K562 (cell line): ENCODE results near the gene EHMT2. TPM values are rescaled to one million over a fixed set of nuclear protein-coding genes. Genes with fewer than 3 reads are reported as not detected.

Experiments
- BCOR ChIP-seq: fragments of 450-650 bp; IDR thresholded peaks from 2 replicates; pipeline ENCODE4 v1.6.1; 2016
- CTBP1 ChIP-seq: fragments of 450-650 bp; IDR thresholded peaks from 2 replicates; pipeline ENCODE4 v1.6.1; 2016; ENCODE audit warnings: borderline replicate concordance
- EP400 ChIP-seq: fragments of 450-650 bp; IDR thresholded peaks from 2 replicates; pipeline ENCODE4 v1.6.1; 2017; ENCODE audit warnings: antibody characterized with exemption, mild to moderate bottlenecking, moderate library complexity
- ETS2 ChIP-seq: IDR thresholded peaks from 2 replicates; pipeline ENCODE4 v1.6.1; 2016; ENCODE audit warnings: borderline replicate concordance, missing genetic modification characterization, mild to moderate bottlenecking, moderate library complexity, missing compliant biosample characterization; ENCODE audit not compliant: poor library complexity, severe bottlenecking
- ETV6 ChIP-seq, 3 experiments: fragments of 150-350 bp in 1 of 3; sonication (generic) in 1 of 3; formaldehyde crosslinking in 1 of 3; IDR thresholded peaks; 2 replicates each; pipeline versions ENCODE4 v1.6.1 to v1.8.0; 2014 to 2022; ENCODE audit warnings: borderline replicate concordance in 2 of 3, low read depth in 2 of 3, antibody characterized with exemption in 1 of 3, low read length in 1 of 3, mild to moderate bottlenecking in 1 of 3, missing genetic modification reagents in 1 of 3
- GTF2F1 ChIP-seq: IDR thresholded peaks from 2 replicates; pipeline ENCODE4 v1.6.1; 2011; ENCODE audit warnings: low read depth, low read length, improper control_type of control experiment
- HNRNPH1 ChIP-seq: fragments of 200-400 bp; formaldehyde crosslinking; optimal IDR thresholded peaks from 2 replicates; pipeline ENCODE3; 2017; ENCODE audit warnings: low read depth, mild to moderate bottlenecking, low read length, moderate library complexity
- NONO ChIP-seq, 2 experiments: fragments of 200-400 bp in 1 of 2; fragments of 450-650 bp in 1 of 2; formaldehyde crosslinking in 1 of 2; IDR thresholded peaks; 2 replicates each; pipeline ENCODE4 v1.6.1; 2017; ENCODE audit warnings: low read depth in 2 of 2, mild to moderate bottlenecking in 2 of 2, moderate library complexity in 2 of 2, low read length in 1 of 2
- ZEB2 ChIP-seq: fragments of 450-650 bp; IDR thresholded peaks from 2 replicates; pipeline ENCODE4 v1.6.1; 2016
- ZNF445 ChIP-seq: fragments of 250-450 bp; sonication (Bioruptor Pico); IDR thresholded peaks from 2 replicates; pipeline ENCODE4 v1.4.0; 2020; ENCODE audit warnings: low read depth, mild to moderate bottlenecking, moderate library complexity
- ZNF778 ChIP-seq: fragments of 450-650 bp; formaldehyde crosslinking; IDR thresholded peaks from 2 replicates; pipeline ENCODE4 v1.4.0; 2020; ENCODE audit warnings: mild to moderate bottlenecking, moderate library complexity
- polyA plus RNA-seq, 8 experiments: library from polyadenylated mRNA; depleted of rRNA in 4 of 8; stranded (reverse) in 5 of 8; unstranded in 3 of 8; fragments of >200 nt; fragmentation: Nextera tagmentation in 2 of 8; fragmentation: Illumina TruSeq in 1 of 8; extraction: Ambion mirVana in 2 of 8; extraction: Trizol in 1 of 8; gene quantifications; 2 replicates each; pipeline versions ENCODE4 v1.2.1 to v1.2.3, GENCODE V29; 2011 to 2014; ENCODE audit warnings: inconsistent platforms in 1 of 8, missing spikeins in 1 of 8
- total RNA-seq, 7 experiments: library from RNA; depleted of rRNA in 6 of 7; stranded (reverse); fragments of >200 nt in 6 of 7; fragmentation: Illumina TruSeq in 2 of 7; extraction: Trizol in 2 of 7; gene quantifications; 2 replicates each; pipeline versions ENCODE4 v1.2.1 to v1.2.3, GENCODE V29; 2011 to 2021; ENCODE audit warnings: low replicate concordance in 1 of 7
- TF ChIP-seq, protein P1 (sequence below): fragments of 250-450 bp; sonication (Bioruptor Pico); IDR thresholded peaks from 2 replicates; pipeline ENCODE4 v1.5.0; 2021; ENCODE audit warnings: mild to moderate bottlenecking, moderate library complexity
- TF ChIP-seq, protein P2 (sequence below), 3 experiments: IDR thresholded peaks in 2 of 3; conservative IDR thresholded peaks in 1 of 3; 2 replicates each; pipeline ENCODE4 v1.5.1; 2011 to 2012; ENCODE audit warnings: low read length in 3 of 3, mild to moderate bottlenecking in 3 of 3, control low read depth in 2 of 3, improper control_type of control experiment in 1 of 3, inconsistent platforms in 1 of 3, low read depth in 1 of 3, mixed read lengths in 1 of 3, moderate library complexity in 1 of 3; ENCODE audit not compliant: insufficient read depth in 2 of 3
- TF ChIP-seq, protein P3 (sequence below), 3 experiments: fragments of 200-800 bp in 1 of 3; sonication (Bioruptor generic) in 1 of 3; sonication (generic) in 1 of 3; formaldehyde crosslinking in 1 of 3; IDR thresholded peaks; 2 replicates each; pipeline versions ENCODE4 v1.6.1 to v1.8.0; 2016 to 2022; ENCODE audit warnings: mild to moderate bottlenecking in 2 of 3, missing compliant biosample characterization in 2 of 3, missing genetic modification characterization in 2 of 3, missing genetic modification reagents in 1 of 3
- TF ChIP-seq, protein P4 (sequence below): fragments of 450-650 bp; conservative IDR thresholded peaks from 2 replicates; pipeline ENCODE4 v1.6.1; 2016; ENCODE audit warnings: missing genetic modification characterization, low read depth, mild to moderate bottlenecking, missing compliant biosample characterization, moderate library complexity
- TF ChIP-seq, protein P5 (sequence below): sonication (generic); formaldehyde crosslinking; IDR thresholded peaks from 2 replicates; pipeline ENCODE4 v1.9.0; 2022; ENCODE audit warnings: mild to moderate bottlenecking, missing genetic modification reagents

EHMT2 gene
- total and polyA plus RNA-seq, 9 of the 15 experiments (the other 6 are each of a cell fraction or from before 2014, with no cell fraction given): 2.1 to 63.8 (median 38.5) TPM

DNA sequence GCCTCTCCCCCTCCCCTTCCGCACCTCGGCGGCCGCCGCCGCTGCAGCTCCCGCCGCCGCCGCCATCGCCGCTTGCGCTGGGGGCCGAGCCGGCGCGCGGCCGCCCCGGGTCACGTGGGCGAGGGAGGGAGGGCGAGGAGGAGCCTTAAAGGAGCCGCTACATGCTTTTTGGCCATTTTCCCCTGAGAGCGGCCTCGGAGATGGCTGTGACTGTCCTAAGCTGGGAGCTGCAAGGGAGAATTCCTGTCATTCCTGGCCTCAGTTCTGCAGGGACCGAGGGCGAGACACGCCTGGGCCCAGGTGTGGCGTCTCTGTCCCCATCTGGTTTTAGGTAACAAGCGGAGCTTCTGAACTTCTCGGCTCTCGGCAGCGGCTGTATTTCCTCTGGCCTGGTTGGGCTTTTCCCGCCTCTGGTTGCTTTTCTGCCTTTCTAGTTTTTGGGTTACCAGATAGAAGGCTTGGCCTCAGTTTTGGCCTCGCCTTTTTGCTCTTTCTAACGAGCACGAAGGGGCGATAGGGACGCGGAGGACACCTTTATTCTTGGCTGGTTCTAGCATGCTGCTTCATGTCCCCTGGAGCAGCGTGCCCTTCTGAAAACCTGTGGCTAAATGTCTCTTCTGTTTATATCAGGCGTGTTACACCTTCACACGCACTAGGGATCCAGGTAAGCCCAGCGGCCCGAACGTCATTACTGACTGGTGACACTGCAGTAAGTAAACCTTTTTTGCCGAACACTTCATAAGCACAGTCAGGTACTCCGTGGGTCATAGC lies at the start of gene EHMT2 (continued):
- TF ChIP-seq, protein P1, sequence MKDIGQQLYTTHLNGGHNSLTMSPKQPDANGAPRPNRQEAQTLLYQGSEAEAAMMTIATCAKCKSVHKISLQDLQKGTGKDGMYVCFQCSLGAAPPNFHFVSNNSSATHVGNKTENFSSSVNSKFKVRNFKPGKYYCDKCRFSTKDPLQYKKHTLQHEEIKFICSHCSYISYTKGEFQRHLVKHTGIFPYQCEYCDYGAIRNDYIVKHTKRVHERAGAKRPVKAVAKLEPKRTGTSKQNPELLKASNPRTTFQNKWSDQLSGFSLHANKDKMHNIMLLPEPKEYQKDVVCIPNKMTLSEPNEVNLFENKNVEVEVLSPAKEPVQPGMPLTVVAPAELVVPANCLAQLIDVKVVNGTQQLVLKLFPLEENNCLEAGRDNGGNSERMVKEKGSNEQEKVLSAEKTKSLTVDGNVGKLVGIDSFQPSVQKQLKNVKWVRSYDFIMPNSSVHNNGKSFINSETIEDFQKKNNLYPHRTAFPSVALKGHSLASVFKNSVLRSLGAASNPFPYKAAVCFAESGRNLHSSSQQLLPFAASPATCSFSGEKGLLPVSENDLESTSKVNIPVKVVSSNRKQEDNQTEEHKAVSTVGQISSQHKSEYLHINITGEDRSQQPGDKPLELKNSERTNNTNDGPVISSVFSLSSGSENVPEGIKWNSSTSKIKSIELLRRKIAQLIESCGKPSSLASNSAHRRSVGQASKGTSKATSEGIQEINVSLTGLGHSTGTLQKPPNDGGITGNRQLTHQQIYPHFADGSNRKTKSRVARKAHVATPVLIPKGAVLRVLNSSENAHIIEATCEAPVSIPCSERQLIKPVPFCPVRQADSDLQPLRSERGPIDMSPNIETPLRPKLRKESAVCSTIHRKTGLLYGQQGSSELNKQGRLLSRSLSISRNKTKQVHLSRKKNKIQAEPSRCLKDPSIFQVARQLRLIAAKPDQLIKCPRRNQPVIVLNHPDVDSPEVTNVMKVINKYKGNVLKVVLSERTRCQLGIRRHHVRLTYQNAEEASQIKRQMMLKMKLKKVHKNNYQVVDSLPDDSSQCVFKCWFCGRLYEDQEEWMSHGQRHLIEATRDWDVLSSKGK: no peak
- TF ChIP-seq GTF2F1 (peak; percentile 88; the same call in 1 of the 2 replicates), HNRNPH1 (no peak), ETS2 (no peak), ZNF445 (CRISPR knock-in tag) (no peak; the same call in 1 of the 2 replicates), EP400 (peak; percentile 65; the same call in 1 of the 2 replicates), BCOR (0 out of 2 replicates have a peak, but pooled peaks have one; percentile 23), NONO (IDR thresholded peaks at IDR 0.05; ENCODE audit: low read depth in 2 of 2, low read length in 1 of 2) (peak in 1 of 2 experiments; percentile 6; a peak in 1 of 4 replicates), ETV6 (IDR thresholded peaks at IDR 0.05; ENCODE audit: borderline replicate concordance in 1 of 2, low read depth in 2 of 2, low read length in 1 of 2) (no peak), ETV6 (CRISPR knock-in tag; IDR thresholded peaks at IDR 0.05; ENCODE audit: borderline replicate concordance) (no peak), ZNF778 (CRISPR knock-in tag) (no peak), CTBP1 (peak; percentile 75; the same call in 1 of the 2 replicates), ZEB2 (peak; percentile 46; the same call in 1 of the 2 replicates)
- TF ChIP-seq, protein P2, sequence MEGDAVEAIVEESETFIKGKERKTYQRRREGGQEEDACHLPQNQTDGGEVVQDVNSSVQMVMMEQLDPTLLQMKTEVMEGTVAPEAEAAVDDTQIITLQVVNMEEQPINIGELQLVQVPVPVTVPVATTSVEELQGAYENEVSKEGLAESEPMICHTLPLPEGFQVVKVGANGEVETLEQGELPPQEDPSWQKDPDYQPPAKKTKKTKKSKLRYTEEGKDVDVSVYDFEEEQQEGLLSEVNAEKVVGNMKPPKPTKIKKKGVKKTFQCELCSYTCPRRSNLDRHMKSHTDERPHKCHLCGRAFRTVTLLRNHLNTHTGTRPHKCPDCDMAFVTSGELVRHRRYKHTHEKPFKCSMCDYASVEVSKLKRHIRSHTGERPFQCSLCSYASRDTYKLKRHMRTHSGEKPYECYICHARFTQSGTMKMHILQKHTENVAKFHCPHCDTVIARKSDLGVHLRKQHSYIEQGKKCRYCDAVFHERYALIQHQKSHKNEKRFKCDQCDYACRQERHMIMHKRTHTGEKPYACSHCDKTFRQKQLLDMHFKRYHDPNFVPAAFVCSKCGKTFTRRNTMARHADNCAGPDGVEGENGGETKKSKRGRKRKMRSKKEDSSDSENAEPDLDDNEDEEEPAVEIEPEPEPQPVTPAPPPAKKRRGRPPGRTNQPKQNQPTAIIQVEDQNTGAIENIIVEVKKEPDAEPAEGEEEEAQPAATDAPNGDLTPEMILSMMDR (IDR thresholded peaks at IDR 0.05 in 2 of 3, conservative IDR thresholded peaks at IDR 0.05 in 1 of 3; ENCODE audit: insufficient read depth in 2 of 3, low read depth in 1 of 3, low read length in 3 of 3): peak; percentile 7 to 22 (median 15); a peak in 1 of 6 replicates
- TF ChIP-seq, protein P3, sequence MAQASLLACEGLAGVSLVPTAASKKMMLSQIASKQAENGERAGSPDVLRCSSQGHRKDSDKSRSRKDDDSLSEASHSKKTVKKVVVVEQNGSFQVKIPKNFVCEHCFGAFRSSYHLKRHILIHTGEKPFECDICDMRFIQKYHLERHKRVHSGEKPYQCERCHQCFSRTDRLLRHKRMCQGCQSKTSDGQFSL (CRISPR knock-in tag; IDR thresholded peaks at IDR 0.05): peak; percentile 33; the same call in 1 of the 2 replicates
- TF ChIP-seq, protein P3 (tag; IDR thresholded peaks at IDR 0.05): peak in 1 of 2 experiments; percentile 42; a peak in 2 of 4 replicates
- TF ChIP-seq, protein P4, sequence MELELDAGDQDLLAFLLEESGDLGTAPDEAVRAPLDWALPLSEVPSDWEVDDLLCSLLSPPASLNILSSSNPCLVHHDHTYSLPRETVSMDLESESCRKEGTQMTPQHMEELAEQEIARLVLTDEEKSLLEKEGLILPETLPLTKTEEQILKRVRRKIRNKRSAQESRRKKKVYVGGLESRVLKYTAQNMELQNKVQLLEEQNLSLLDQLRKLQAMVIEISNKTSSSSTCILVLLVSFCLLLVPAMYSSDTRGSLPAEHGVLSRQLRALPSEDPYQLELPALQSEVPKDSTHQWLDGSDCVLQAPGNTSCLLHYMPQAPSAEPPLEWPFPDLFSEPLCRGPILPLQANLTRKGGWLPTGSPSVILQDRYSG (tag): 0 out of 2 replicates have a peak, but pooled peaks have one; percentile 41
- TF ChIP-seq, protein P5, sequence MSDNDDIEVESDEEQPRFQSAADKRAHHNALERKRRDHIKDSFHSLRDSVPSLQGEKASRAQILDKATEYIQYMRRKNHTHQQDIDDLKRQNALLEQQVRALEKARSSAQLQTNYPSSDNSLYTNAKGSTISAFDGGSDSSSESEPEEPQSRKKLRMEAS (CRISPR knock-in tag): peak; percentile 68
